GM10266 (cell line): ENCODE measurements around the gene NEBL.
"Not testable (repeated sequence)": the region's sequence is repeated elsewhere in the genome, so short reads cannot be mapped to it uniquely, and the experiment has no call there.

Experiments
- DNase-seq: peaks from one replicate; pipeline ENCODE4 v3.0.0; 2012; ENCODE audit errors: extremely low spot score
- CTCF ChIP-seq: IDR thresholded peaks from 2 replicates; pipeline ENCODE4 v1.5.1; 2012; ENCODE audit warnings: mild to moderate bottlenecking, low read depth; ENCODE audit not compliant: control insufficient read depth, insufficient read depth; ENCODE audit errors: missing control alignments

NEBL gene

DNA sequence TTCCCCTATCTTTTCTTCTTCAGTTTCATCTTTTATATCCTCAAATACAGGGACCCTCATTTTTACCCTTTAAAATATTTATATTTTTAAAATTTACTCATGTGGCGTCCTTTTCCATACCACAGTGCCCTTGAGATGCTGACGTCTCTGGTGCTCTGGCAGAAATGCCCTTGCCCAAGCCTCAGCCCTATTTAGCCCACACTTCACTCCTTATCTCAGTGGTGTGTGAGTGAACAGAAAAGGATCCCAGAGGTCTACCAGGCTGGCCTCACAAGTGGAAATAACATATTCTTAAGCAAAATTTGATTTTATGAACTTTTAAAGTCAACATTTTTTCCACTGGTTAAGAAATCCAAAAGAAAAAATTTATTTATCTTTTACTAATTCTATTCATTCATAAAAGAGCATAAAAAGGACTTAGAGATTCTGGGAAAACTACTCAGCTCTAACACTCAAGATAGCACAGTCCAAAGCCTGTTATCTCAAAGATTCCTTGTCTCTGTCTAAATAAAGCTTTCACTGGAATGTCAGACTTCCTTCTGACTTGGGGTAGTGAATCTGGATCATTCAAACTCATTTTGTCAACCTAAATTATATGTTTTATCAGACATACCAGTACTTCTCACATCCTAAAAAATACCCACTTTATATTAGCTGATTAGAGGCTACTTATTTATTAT is at the start of gene NEBL:
Gene NEBL (minus strand): TSS at position 166 of the 680 bp plus-strand sequence. CDS start 106 bp downstream, at position 60.
- no peak for DNase-seq
- no peak for TF ChIP-seq CTCF

DNA sequence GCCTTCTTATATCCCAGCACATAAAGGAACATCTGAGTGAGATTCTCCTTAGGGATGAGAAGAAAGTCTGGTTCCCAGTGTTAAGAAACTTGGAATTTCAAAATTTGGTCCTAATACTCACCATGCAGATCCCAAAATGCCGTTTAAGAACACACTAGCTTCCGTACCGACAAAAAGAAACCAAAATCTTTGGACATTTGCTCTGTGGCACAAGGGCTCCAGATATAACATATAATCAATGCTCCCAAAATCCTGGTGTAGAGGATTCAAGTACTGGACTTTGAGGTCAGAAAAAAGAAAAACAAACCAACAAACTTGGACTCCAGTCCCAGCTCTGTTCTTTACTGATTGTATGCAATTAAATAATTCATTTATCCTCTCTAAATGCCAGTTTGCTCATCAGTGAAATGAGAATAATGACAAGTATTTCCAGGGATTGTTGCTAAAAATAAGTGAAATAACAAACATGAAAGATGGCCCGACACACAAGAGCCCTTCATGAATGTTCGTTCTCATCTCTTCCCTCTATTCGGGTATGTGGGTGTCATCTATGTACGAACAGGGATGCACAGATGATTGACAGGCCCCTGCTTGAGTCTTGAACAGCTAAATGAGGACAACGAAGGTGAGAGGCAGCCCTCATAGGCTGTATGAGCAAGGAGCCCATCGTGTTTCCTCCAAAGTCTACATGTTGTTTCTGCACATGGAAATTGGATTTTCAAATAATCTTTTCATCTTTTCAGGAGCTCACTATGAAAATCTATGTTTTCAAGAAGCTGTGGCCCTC is 48.6 kb upstream of the NEBL start:
- no peak for TF ChIP-seq CTCF
- no peak for DNase-seq

DNA sequence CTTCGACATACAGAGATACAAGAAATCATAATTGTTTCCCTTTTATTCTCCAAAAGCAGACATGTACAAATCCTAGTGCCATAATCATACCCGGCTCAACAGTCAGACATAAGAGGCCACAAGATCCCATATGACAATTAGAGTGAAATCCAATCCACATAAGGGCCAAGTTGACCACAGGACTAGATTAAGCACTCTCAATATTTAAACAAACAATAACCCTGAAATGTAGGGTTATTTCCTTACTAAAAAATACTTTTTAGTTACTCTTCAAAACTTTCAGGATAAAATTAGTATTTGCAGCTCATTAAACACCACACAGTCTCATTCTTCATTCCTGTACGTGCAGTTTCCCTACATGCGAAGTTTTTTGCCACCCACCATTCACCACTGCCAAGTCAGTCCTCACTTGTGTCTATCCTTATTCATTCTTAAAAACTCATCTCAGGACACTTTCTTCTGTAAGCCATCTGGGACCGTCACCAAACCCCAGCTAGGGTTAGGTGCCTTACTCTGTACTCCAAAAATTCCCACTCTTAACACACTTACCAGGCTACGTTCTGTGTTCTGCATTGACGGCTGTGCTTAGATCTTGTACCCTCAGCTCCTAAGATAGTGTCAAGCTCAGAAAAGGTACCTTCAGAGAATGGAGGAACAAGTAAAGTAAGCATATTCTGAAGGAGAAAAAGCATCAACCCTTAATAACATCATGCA is 47.8 kb upstream of the NEBL start:
- no peak for TF ChIP-seq CTCF
- DNase-seq, result no peak

GRCh38 chr10:20939414-20939813 is 42.3 kb upstream of the NEBL start:
- DNase-seq, result not testable (repeated sequence)

- TF ChIP-seq CTCF, result no peak
- DNase-seq, result no peak
Observed at GRCh38 chr10:20936396-20936795, 39.3 kb upstream of the NEBL start.

GRCh38 chr10:20935931-20936330 is 38.8 kb upstream of the NEBL start:
- DNase-seq, result no peak

More at GRCh38 chr10:20935931-20936330, 38.8 kb upstream of the NEBL start:
- no peak for TF ChIP-seq CTCF
